Heart left ventricle (tissue), 16 donors: ENCODE data around the gene RND3. TPM values are rescaled to one million over a fixed set of nuclear protein-coding genes. Genes with fewer than 3 reads are reported as not detected.

Source experiments
- ATAC-seq, 4 donors: fragments of 200-7000 bp; cut with Tn5 transposase; one replicate each; pipeline ENCODE4 v1.9.1; 2020 to 2022; ENCODE audit warnings: moderate library complexity in 4 of 4, mild to moderate bottlenecking in 3 of 4, moderate number of reproducible peaks in 1 of 4
- DNase-seq, 5 donors: peaks; one replicate each; pipeline ENCODE4 v3.0.0-alpha.2; 2020
- H3K27ac ChIP-seq, 12 donors: fragments of 200-600 bp; sonication (generic) in 4 of 12; one replicate each; pipeline versions ENCODE4 v1.5.0 to v1.8.0; 2016 to 2022; ENCODE audit warnings: mild to moderate bottlenecking in 2 of 12
- H3K27me3 ChIP-seq, 9 donors: fragments of 200-600 bp; sonication (generic) in 2 of 9; one replicate each; pipeline versions ENCODE4 v1.5.1 to v1.8.0; 2016 to 2022; ENCODE audit warnings: mild to moderate bottlenecking in 3 of 9
- H3K36me3 ChIP-seq, 9 donors: fragments of 200-600 bp; sonication (generic) in 2 of 9; one replicate each; pipeline versions ENCODE4 v1.5.0 to v1.8.0; 2018 to 2022; ENCODE audit warnings: mild to moderate bottlenecking in 2 of 9
- H3K4me1 ChIP-seq, 12 donors: fragments of 200-600 bp; sonication (generic) in 4 of 12; one replicate each; pipeline versions ENCODE4 v1.5.0 to v1.8.0; 2016 to 2022; ENCODE audit warnings: mild to moderate bottlenecking in 3 of 12
- H3K4me3 ChIP-seq, 12 donors: fragments of 200-600 bp; sonication (generic) in 4 of 12; one replicate each; pipeline versions ENCODE4 v1.5.0 to v1.8.0; 2017 to 2022; ENCODE audit warnings: mild to moderate bottlenecking in 9 of 12, moderate library complexity in 4 of 12
- H3K9me3 ChIP-seq, 12 donors: fragments of 200-600 bp; sonication (generic) in 4 of 12; one replicate each; pipeline versions ENCODE4 v1.5.0 to v1.8.0; 2016 to 2022; ENCODE audit warnings: mild to moderate bottlenecking in 1 of 12
- POLR2A ChIP-seq, 2 donors: fragments of 450-650 bp; IDR thresholded peaks; one replicate each; pipeline ENCODE4 v1.6.1; 2017; ENCODE audit warnings: antibody characterized with exemption in 2 of 2, mild to moderate bottlenecking in 2 of 2, moderate library complexity in 2 of 2
- WGBS, 4 donors: extraction: QIAGEN DNeasy Blood & Tissue Kit in 2 of 4; methylation state at CpG; one replicate each; pipeline versions ENCODE4 v1.1.5 to v1.1.7; 2013 to 2018; 5-methylcytosine and 5-hydroxymethylcytosine counted together
- intact Hi-C, 10 donors: fragments of 100-400 bp; cut with DNase I; formaldehyde crosslinking; loops; one replicate each; pipeline versions ENCODE4 v1.11.1 to v1.14.2; 2022
- polyA plus RNA-seq, 2 donors: library from polyadenylated mRNA; stranded (reverse); fragments of 200-250 nt; gene quantifications; one replicate each; pipeline ENCODE4 v1.2.3, GENCODE V29; 2013
- total RNA-seq, 9 donors: library from RNA; depleted of rRNA in 2 of 9; stranded (reverse); fragments of >200 nt in 2 of 9; fragmentation: NEBNext Ultra II Directional in 3 of 9; extraction: Animal tissue kit (Norgen Biotek cat#: 25700) in 3 of 9; gene quantifications; one replicate each; pipeline versions ENCODE4 v1.1.0 to v1.2.4, GENCODE V29; 2016 to 2023
- TF ChIP-seq, protein P1 (sequence below), 12 donors: fragments of 200-600 bp; sonication (generic) in 4 of 12; IDR thresholded peaks; one replicate each; pipeline versions ENCODE4 v1.5.0 to v1.8.0; 2018 to 2022; ENCODE audit warnings: antibody characterized with exemption in 12 of 12, mild to moderate bottlenecking in 5 of 12
- donor health status: ischemic (EF 13 %, LVEDD 7.1; RV severe dilation, severe dysfunction).
- donor health status: healthy with polysubstance abuse.
- donor health status: DM: no; HTN: yes; CAD: no.
- donor health status: DM: no; HTN: no; CAD: no.
- donor health status: ischemic (EF 25% LVEDD 6.9; RV normal size, moderate dysfunction).
- donor health status: ischemic (EF 25% LVEDD 5.7; RV mildly dilated, moderate dysfunction).
- donor health status: healthy.
- donor health status: DM: yes; HTN: yes; CAD: no.
- donor health status: ischemic (EF 35%, LVEDD 5.7; RV mildly dilated, moderate dysfunction).
- donor health status: nonischemic (EF 11% LVEDD 7.7; RV severe dilation, severe dysfunction).
- donor health status: DM: yes; HTN: yes; CAD: no.
- donor health status: PGD.
- donor health status: ischemic (EF 29% LVEDD 5.4; RV normal size, mild dysfunction).
- donor health status: nonischemic (EF 23%, LVEDD 6.1; RV moderate dilation, normal function).

Gene RND3
- total and polyA plus RNA-seq, 11 donors, result 16.8 to 40.1 (median 30.2) TPM

DNA sequence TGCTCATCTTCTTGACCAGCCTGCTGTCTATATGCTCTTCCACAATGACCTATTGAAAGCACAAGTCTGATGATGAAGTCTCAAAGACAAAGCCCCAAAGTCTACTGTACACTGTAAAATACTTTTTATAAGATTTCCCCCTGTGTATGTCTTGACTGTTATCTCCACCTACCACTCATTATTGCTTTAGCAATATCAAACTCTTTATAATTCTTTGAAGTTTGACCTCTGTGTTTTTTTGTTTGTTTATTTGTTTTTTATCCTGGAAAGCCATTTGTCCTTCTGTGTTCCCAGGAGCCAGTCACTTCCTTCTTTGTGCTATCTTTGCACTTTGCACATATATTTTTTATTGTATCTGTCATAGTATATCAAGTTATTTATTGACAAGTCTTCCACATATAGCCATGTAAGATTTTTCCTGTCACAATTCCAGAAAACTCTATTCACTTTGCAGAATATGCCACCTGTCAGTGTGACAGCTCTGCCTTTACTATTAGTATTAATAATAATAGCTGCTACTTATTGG lies 66.3 kb downstream of the RND3 start:
- intact Hi-C loops, result loop anchor here in 4 of 10 donors (5.0 to 10.0 kb wide), 3 partner anchors 64 to 194 kb away; partner anchors contain the start of gene RND3 (in 1 of the 4)
- no peak for ATAC-seq

DNA sequence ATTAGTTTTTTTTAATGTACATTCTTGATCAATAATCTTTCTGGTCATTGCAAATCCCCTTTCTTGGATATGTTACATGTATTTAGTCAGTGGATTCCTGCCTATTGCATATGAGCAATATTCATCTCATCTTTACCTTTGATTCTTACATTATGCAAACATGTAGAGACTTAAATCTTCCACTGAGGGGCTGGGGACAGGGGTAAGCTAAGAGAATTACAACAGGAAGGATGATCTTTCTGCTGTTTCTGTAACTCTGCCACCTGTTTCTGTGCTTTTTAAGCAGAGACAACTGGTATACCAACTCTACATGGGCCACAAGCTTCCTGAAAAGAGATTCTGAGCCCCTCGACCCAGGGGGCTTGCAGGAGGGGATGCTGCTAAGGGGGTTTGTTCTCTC lies 68.6 kb downstream of the RND3 start:
- H3K4me1 ChIP-seq, result no peaks in the 10 kb centered on the region
- H3K27ac ChIP-seq, result no peak overlapping the region
- H3K36me3 ChIP-seq, result no peaks in the 10 kb centered on the region
- intact Hi-C loops, result no loop called here
- H3K4me3 ChIP-seq, result no peak overlapping the region
- no peaks in the 10 kb centered on the region for H3K27me3 ChIP-seq
- WGBS, 4 donors, result 56 to 66% (median 64%) methylated on average over 1 of the region's 1 CpG
- H3K9me3 ChIP-seq, result no peaks in the 10 kb centered on the region
- TF ChIP-seq, protein P1, sequence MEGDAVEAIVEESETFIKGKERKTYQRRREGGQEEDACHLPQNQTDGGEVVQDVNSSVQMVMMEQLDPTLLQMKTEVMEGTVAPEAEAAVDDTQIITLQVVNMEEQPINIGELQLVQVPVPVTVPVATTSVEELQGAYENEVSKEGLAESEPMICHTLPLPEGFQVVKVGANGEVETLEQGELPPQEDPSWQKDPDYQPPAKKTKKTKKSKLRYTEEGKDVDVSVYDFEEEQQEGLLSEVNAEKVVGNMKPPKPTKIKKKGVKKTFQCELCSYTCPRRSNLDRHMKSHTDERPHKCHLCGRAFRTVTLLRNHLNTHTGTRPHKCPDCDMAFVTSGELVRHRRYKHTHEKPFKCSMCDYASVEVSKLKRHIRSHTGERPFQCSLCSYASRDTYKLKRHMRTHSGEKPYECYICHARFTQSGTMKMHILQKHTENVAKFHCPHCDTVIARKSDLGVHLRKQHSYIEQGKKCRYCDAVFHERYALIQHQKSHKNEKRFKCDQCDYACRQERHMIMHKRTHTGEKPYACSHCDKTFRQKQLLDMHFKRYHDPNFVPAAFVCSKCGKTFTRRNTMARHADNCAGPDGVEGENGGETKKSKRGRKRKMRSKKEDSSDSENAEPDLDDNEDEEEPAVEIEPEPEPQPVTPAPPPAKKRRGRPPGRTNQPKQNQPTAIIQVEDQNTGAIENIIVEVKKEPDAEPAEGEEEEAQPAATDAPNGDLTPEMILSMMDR (IDR thresholded peaks at IDR 0.05), result no peak
- TF ChIP-seq POLR2A (IDR thresholded peaks at IDR 0.05), result no peak
- no peak for ATAC-seq
- no peak for DNase-seq

More for the DNA sequence above, 66.3 kb downstream of the RND3 start:
- no peaks in the 10 kb centered on the region for H3K9me3 ChIP-seq
- TF ChIP-seq, protein P1 (IDR thresholded peaks at IDR 0.05), result no peak
- no peak for TF ChIP-seq POLR2A (IDR thresholded peaks at IDR 0.05)
- H3K27ac ChIP-seq, result no peak overlapping the region
- H3K27me3 ChIP-seq, result no peaks in the 10 kb centered on the region
- no peak overlapping the region for H3K4me3 ChIP-seq
- H3K4me1 ChIP-seq, result no peaks in the 10 kb centered on the region
- H3K36me3 ChIP-seq, result no peaks in the 10 kb centered on the region
- DNase-seq, result no peak
